LNCAP (cell line): Measurements from ENCODE around the gene MT1E.

Source experiments
- TF ChIP-seq, protein P1 (sequence below): fragments of 450-650 bp; IDR thresholded peaks from 2 replicates; pipeline ENCODE4 v1.5.1; 2017; ENCODE audit warnings: mild to moderate bottlenecking

The MT1E gene

DNA sequence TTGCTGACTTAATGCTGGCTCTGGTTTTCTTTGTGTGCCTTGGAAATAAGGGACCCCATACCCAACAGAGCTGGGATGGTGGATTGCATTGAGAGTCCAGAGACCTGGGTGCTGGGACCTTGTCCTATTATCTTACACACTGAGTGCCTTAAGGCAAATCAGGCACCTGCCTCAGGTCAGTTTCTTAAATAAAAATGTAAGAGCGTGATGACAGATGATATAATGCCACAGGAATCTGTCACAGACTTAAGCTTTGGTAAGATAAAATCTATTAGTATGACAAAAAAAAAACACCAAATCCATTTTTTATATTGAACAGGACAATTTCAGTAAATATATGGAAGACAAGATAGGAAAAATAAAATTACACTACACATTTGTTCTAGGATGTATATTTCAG is 14.5 kb downstream of the MT1E start:
- TF ChIP-seq, protein P1, sequence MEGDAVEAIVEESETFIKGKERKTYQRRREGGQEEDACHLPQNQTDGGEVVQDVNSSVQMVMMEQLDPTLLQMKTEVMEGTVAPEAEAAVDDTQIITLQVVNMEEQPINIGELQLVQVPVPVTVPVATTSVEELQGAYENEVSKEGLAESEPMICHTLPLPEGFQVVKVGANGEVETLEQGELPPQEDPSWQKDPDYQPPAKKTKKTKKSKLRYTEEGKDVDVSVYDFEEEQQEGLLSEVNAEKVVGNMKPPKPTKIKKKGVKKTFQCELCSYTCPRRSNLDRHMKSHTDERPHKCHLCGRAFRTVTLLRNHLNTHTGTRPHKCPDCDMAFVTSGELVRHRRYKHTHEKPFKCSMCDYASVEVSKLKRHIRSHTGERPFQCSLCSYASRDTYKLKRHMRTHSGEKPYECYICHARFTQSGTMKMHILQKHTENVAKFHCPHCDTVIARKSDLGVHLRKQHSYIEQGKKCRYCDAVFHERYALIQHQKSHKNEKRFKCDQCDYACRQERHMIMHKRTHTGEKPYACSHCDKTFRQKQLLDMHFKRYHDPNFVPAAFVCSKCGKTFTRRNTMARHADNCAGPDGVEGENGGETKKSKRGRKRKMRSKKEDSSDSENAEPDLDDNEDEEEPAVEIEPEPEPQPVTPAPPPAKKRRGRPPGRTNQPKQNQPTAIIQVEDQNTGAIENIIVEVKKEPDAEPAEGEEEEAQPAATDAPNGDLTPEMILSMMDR, result no peak

DNA sequence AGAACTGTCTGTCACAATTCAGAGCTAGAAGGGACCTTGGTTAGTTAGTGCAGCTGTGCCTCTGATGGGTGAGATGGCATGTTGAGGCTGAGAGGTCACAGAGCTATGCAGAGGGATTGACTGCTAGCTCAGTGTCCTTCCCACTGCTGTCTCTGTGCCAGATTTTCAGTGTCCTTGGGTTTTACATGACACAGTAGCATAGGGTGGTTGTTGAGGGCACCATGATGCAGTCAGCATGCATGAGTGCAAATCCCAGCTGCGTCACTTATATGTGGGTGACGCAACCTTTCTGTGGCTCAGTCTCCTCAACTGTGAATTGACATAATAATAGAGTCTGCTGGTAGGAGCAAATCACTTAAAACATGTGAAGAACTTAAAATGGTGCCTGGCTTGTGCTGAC is 15.6 kb downstream of the MT1E start:
- TF ChIP-seq, protein P1, result no peak

- TF ChIP-seq, protein P1, result peak; percentile 55
Measured at GRCh38 chr16:56643080-56643778, 17.6 kb downstream of the MT1E start.

GRCh38 chr16:56643833-56644232 is 18.3 kb downstream of the MT1E start:
- TF ChIP-seq, protein P1, result no peak

- TF ChIP-seq, protein P1, result no peak
Measured at GRCh38 chr16:56645311-56645710, 19.7 kb downstream of the MT1E start.

GRCh38 chr16:56645838-56646237 is 20.3 kb downstream of the MT1E start:
- TF ChIP-seq, protein P1, result no peak

DNA sequence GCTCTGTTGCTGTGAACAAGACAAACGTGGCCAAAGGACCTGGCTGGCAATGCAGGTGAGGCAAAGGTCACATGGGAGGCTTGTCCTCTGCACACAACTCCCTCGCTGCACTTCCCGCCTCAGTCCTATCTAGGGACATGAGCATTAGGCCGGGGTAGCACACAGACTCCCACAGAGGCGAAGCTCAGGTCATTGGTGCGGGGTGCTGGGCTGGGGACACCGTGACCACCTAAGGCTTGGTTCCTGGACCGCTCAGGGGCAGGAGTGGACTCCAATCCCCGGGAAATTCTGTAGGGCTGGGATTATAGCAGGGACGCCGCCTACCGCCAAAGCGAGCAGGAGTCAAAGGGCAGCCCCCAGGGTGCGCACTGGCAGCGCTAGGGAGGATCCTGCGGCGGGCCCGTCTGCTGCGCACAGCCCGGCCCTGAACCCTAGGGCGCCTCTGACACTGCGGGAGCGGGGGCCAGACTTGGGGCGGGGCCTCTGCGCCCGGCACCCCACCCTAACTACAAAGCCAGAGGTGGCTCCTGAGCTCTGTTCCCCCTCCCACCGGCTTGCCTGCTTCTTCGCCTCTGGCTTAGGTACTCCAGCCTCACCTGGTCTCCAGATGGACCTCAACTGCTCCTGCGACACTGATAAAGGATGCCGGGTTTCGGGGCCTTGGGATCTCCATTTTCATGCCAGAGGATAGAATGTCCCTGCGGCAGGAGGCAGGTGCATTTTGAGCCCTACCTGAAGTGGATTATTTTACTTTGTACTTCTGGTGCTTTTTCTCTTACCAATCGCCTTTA is 22.3 kb downstream of the MT1E start:
- TF ChIP-seq, protein P1, result no peak
